GM19240 (cell line): ENCODE results near the gene E2F2.

Experiments
- DNase-seq: peaks from one replicate; pipeline ENCODE4 v3.0.0; 2011; ENCODE audit warnings: low spot score; ENCODE audit not compliant: insufficient read length

Gene E2F2

DNA sequence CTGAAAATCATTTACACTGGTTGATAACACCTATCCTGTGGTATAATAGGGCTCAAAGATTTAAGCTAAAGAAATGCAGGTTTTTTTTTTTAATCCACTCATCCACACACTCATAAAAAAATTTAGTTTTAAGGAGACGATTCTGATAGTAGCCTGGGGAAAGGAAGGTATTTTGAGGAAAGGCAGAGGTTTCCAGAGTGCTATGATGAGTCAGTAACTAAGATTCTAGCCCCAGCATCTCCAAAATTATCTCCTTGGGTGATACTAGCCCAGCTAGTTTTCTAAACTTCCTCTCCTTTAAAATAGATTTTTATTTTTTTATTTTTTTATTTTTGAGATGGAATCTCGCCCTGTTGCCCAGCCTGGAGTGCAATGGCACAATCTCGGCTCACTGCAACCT, 67.7 kb downstream of the E2F2 start:
- no peak for DNase-seq

DNA sequence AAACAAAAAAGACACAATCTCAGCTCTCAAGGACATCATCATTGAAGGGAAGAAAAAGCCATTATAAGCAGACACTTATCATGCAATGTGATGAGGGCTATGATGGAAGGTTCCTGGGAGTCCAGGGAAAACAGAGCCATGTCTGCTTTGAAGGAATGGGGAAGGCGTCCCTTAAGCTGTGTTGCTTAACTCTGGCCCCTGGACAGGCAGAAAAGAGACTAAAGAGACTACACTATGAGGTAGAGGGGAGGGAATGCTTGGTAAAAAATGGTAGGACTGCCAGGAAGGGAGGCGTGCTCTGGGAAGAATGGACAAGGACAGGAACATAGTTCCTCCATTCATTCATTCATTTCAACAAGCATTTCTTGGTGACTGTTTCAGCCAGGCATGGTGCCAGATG, 68.3 kb downstream of the E2F2 start:
- DNase-seq, result no peak

DNA sequence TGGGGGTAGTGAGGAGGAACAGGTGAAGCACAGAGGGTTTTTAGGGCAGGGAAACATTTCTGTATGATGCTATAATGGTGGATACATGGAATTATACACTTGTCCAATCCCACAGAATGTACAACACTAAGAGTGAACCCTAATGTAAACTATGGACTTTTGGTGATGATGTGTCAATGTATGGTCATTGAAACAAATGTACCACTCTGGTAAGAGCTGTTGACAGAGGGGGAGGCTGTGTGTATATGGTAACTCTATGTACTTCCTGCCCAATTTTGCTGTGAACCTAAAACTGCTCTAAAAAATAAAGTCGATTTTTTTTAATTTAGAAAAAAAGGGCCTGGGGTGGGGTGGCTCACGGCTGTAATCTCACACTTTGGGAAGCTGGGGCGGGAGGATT, 70.0 kb downstream of the E2F2 start:
- DNase-seq, result no peak

DNA sequence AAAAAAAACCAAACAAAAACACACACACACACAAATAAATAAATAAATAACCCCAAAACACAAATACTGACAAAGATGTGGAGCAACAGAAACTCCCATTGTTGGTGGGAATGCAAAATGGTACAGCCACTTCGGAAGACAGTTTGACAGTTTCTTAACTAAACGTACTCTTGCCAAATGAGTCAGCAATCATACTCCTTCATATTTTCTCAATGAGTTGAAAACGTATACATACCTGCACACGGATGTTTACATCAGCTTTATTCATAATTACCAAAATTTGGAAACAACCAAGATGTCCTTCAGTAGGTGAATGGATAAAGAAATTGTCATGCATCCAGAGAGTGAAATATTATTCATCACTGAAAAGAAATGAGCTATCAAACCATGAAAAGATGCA, 70.5 kb downstream of the E2F2 start:
- DNase-seq, result no peak

DNA sequence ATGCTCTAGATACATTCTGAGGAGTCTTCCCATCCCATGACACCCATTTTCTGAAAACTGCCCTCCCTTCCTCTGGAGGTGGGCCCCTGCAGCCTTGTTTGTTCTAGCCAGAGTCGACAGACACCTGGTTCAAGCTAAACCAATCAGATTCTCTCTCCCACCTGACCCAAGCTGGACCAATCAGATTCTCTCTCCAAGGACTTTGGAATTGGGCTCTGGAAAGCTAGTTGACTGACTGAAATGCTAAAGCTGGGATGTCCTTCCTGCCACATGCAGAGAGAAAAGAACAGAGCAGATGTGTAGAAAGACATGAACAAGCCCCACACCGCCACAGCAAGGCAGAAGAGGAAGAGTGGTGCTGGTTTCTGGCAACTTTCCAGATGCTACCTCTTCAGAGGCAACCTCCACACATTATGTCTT, 71.7 kb downstream of the E2F2 start:
- no peak for DNase-seq
